Neural progenitor cell (in vitro differentiated cells): ENCODE results near the gene ADM2. TPM values are rescaled to one million over a fixed set of nuclear protein-coding genes. Genes with fewer than 3 reads are reported as not detected.

ENCODE experiments used
- DNase-seq: peaks from one replicate; pipeline ENCODE4 v3.0.0-alpha.2; 2016; ENCODE audit warnings: low spot score
- H2AFZ ChIP-seq: fragments of 200-600 bp; sonication (generic); replicated peaks from 2 replicates; pipeline ENCODE4 v1.6.1; 2016; ENCODE audit warnings: antibody characterized with exemption
- H3F3A ChIP-seq: fragments of 200-600 bp; sonication (generic); 2 replicates; pipeline ENCODE4 v1.6.1; 2016; ENCODE audit warnings: antibody characterized with exemption, low read depth
- H3K27ac ChIP-seq: fragments of 200-600 bp; sonication (generic); 2 replicates; pipeline ENCODE4 v1.5.1; 2016; ENCODE audit warnings: mild to moderate bottlenecking
- H3K27me3 ChIP-seq: fragments of 200-600 bp; sonication (generic); 2 replicates; pipeline ENCODE4 v1.6.1; 2016; ENCODE audit warnings: mild to moderate bottlenecking, moderate library complexity
- H3K36me3 ChIP-seq: fragments of 200-600 bp; sonication (generic); 2 replicates; pipeline ENCODE4 v1.5.1; 2016
- H3K4me1 ChIP-seq: fragments of 200-600 bp; sonication (generic); 2 replicates; pipeline ENCODE4 v1.6.1; 2016; ENCODE audit warnings: mixed run types
- H3K4me2 ChIP-seq: fragments of 200-600 bp; sonication (generic); 2 replicates; pipeline ENCODE4 v1.6.1; 2016
- H3K4me3 ChIP-seq: fragments of 200-600 bp; sonication (generic); 2 replicates; pipeline ENCODE4 v1.5.1; 2016
- H3K79me2 ChIP-seq: fragments of 200-600 bp; sonication (generic); 2 replicates; pipeline ENCODE4 v1.6.1; 2016; ENCODE audit warnings: low read depth
- H3K9ac ChIP-seq: fragments of 200-600 bp; sonication (generic); 2 replicates; pipeline ENCODE4 v1.6.1; 2016
- H3K9me3 ChIP-seq: fragments of 200-600 bp; sonication (generic); 2 replicates; pipeline ENCODE4 v1.5.1; 2016; ENCODE audit warnings: low read depth
- H4K20me1 ChIP-seq: fragments of 200-600 bp; sonication (generic); 2 replicates; pipeline ENCODE4 v1.6.1; 2016; ENCODE audit warnings: low read depth
- H3K27ac Mint-ChIP-seq: 3 replicates; pipeline ENCODE4 v1.8.0; 2021; ENCODE audit warnings: mixed read lengths
- H3K27me3 Mint-ChIP-seq: 2 replicates; pipeline ENCODE4 v1.8.0; 2022; ENCODE audit warnings: low read depth, mild to moderate bottlenecking, inconsistent platforms, moderate library complexity, mixed read lengths; ENCODE audit not compliant: insufficient read depth
- H3K36me3 Mint-ChIP-seq: 3 replicates; pipeline ENCODE4 v1.8.0; 2021; ENCODE audit warnings: mixed read lengths
- H3K4me1 Mint-ChIP-seq: 3 replicates; pipeline ENCODE4 v1.8.0; 2021; ENCODE audit warnings: mixed read lengths
- H3K4me3 Mint-ChIP-seq: 3 replicates; pipeline ENCODE4 v1.8.0; 2021; ENCODE audit warnings: mild to moderate bottlenecking, moderate library complexity, mixed read lengths
- H3K9me3 Mint-ChIP-seq: 3 replicates; pipeline ENCODE4 v1.8.0; 2020; ENCODE audit warnings: mixed read lengths
- EZH2 ChIP-seq: fragments of 200-600 bp; sonication (generic); IDR thresholded peaks from 2 replicates; pipeline ENCODE4 v1.6.1; 2017; ENCODE audit warnings: antibody characterized with exemption, mild to moderate bottlenecking, moderate library complexity
- EZH2phosphoT487 ChIP-seq: fragments of 200-600 bp; sonication (generic); IDR thresholded peaks from 2 replicates; pipeline ENCODE4 v1.6.1; 2017; ENCODE audit warnings: antibody characterized with exemption
- total RNA-seq: library from RNA; depleted of rRNA; stranded (reverse); fragments of >200 nt; gene quantifications from 2 replicates; pipeline ENCODE4 v1.2.3, GENCODE V29; 2015; ENCODE audit warnings: low replicate concordance
- TF ChIP-seq, protein P1 (sequence below): fragments of 200-600 bp; sonication (generic); IDR thresholded peaks from 2 replicates; pipeline ENCODE4 v1.5.1; 2017; ENCODE audit warnings: antibody characterized with exemption, mild to moderate bottlenecking

Gene ADM2
- total RNA-seq, 1 donor from 2014 or later = 0.13 TPM

DNA sequence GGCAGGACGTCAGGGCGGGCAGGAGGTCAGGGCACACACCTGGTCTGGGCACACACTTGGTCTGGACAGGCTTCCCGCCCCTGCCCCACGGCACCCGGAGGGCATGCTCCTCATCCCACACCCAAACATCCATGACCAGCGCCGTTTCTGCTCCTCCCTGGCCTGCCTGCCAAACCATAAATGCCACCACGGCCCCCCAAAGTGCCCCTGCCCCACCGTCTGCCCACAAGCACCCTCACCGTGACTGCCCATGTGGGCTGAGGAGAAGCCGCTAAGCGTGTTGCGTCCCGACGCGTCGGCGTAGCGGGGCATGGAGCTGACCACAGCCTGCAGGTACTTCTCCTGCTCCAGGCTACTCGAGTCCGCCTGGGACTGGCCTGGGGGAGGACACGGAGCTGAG is 22.3 kb upstream of the ADM2 start:
- Histone ChIP-seq H3K4me3 (no peak overlapping the region), H2AFZ (no peak overlapping the region), H3K4me1 (no peaks in the 10 kb centered on the region), H3K27ac (no peak overlapping the region), H3K4me2 (no peak overlapping the region), H3K79me2 (no peaks in the 10 kb centered on the region), H4K20me1 (peaks cover 5% of the 10 kb centered on the region), H3F3A (no peaks in the 10 kb centered on the region), H3K9me3 (no peaks in the 10 kb centered on the region), H3K36me3 (no peaks in the 10 kb centered on the region), H3K9ac (no peak overlapping the region), H3K27me3 (no peaks in the 10 kb centered on the region)
- no peaks in the 10 kb centered on the region for H3K9me3 Mint-ChIP-seq
- TF ChIP-seq, protein P1, sequence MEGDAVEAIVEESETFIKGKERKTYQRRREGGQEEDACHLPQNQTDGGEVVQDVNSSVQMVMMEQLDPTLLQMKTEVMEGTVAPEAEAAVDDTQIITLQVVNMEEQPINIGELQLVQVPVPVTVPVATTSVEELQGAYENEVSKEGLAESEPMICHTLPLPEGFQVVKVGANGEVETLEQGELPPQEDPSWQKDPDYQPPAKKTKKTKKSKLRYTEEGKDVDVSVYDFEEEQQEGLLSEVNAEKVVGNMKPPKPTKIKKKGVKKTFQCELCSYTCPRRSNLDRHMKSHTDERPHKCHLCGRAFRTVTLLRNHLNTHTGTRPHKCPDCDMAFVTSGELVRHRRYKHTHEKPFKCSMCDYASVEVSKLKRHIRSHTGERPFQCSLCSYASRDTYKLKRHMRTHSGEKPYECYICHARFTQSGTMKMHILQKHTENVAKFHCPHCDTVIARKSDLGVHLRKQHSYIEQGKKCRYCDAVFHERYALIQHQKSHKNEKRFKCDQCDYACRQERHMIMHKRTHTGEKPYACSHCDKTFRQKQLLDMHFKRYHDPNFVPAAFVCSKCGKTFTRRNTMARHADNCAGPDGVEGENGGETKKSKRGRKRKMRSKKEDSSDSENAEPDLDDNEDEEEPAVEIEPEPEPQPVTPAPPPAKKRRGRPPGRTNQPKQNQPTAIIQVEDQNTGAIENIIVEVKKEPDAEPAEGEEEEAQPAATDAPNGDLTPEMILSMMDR = no peak
- H3K4me1 Mint-ChIP-seq = no peaks in the 10 kb centered on the region
- H3K27ac Mint-ChIP-seq = no peak overlapping the region
- no peak overlapping the region for H3K4me3 Mint-ChIP-seq
- H3K36me3 Mint-ChIP-seq = peaks cover 15% of the 10 kb centered on the region
- H3K27me3 Mint-ChIP-seq = peaks cover 2% of the 10 kb centered on the region
- no peak for DNase-seq

DNA sequence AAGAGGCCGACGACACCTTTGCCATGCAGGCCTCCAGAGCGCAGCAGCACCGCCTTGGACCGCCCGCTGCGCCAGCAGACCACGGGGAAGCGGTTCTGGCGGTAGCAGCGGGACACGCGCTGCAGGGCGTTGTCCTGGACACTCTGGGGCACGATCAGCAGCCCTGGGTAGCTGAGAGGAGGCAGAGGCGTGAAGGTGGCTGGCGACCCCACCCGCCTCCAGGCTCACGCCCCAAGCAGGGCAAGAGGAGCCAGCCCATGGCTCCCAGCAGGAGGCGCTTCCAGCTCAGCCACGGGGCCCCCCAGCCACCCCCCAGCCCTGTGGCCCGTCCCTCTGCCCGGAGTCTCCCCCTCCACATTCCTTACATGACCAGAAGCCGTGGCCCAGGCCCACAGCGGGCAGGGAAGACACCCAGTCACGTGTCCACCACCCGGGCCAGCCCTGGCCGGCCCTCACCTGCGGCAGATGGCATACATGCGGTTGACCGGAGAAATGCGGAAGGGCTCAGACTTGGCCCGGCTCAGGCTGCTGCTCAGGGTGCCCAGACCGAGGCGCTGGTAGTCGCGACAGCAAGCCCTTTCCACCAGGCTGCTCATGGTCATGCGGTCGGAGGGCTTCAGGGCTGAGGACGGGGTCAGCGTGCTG is 21.7 kb upstream of the ADM2 start:
- Mint-ChIP-seq H3K27ac (no peak overlapping the region), H3K9me3 (no peaks in the 10 kb centered on the region), H3K4me3 (no peak overlapping the region), H3K4me1 (no peaks in the 10 kb centered on the region), H3K36me3 (peaks cover 15% of the 10 kb centered on the region), H3K27me3 (peaks cover 3% of the 10 kb centered on the region)
- DNase-seq = no peak
- Histone ChIP-seq H3K27me3 (no peaks in the 10 kb centered on the region), H2AFZ (no peak overlapping the region), H3K79me2 (no peaks in the 10 kb centered on the region), H3K27ac (no peak overlapping the region), H3K4me3 (no peak overlapping the region), H3K36me3 (no peaks in the 10 kb centered on the region), H3K9me3 (no peaks in the 10 kb centered on the region), H4K20me1 (peaks cover 5% of the 10 kb centered on the region), H3F3A (no peaks in the 10 kb centered on the region), H3K4me2 (no peak overlapping the region), H3K4me1 (no peaks in the 10 kb centered on the region), H3K9ac (no peak overlapping the region)
- TF ChIP-seq, protein P1 = no peak
- TF ChIP-seq EZH2 (no peak), EZH2phosphoT487 (no peak)

DNA sequence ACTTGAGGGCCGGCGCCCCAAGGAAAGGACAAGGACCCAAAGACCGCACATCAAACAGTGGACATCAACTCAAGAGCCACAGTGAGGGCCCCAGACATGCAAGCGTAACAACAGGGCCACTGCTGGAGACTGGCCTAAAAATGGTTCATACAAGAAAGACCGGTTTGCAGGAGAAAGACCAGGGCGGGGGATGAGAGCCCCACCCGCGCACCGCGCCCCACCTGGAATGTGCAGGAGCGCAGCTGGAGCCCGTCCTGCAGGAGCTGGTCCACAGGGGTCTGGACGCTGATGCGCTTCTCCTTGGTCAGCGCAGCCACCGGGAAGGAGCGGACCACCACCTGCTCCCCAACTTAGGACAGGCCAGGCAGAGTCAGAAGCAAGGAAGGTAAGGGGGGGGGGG is 20.4 kb upstream of the ADM2 start:
- Histone ChIP-seq H3K4me2 (no peak overlapping the region), H3K9ac (no peak overlapping the region), H3F3A (no peaks in the 10 kb centered on the region), H3K27ac (no peak overlapping the region), H3K9me3 (no peaks in the 10 kb centered on the region), H3K36me3 (no peaks in the 10 kb centered on the region), H4K20me1 (peaks cover 5% of the 10 kb centered on the region), H3K4me1 (no peaks in the 10 kb centered on the region), H2AFZ (no peak overlapping the region), H3K79me2 (no peaks in the 10 kb centered on the region), H3K4me3 (no peak overlapping the region), H3K27me3 (no peaks in the 10 kb centered on the region)
- no peak overlapping the region for H3K27ac Mint-ChIP-seq
- no peak for TF ChIP-seq EZH2
- TF ChIP-seq EZH2phosphoT487 = no peak
- TF ChIP-seq, protein P1 = no peak
- no peak for DNase-seq
- H3K27me3 Mint-ChIP-seq = peaks cover 3% of the 10 kb centered on the region
- H3K36me3 Mint-ChIP-seq = peaks cover 13% of the 10 kb centered on the region
- H3K4me3 Mint-ChIP-seq = no peak overlapping the region
- H3K9me3 Mint-ChIP-seq = no peaks in the 10 kb centered on the region
- no peaks in the 10 kb centered on the region for H3K4me1 Mint-ChIP-seq
